RPMI8226 (cell line): ENCODE data around the gene GATD1.
A peak's percentile ranks its signal among the peaks of the same experiment; 100 is the strongest.

Experiments
- DNase-seq: peaks from one replicate; pipeline ENCODE4 v3.0.0-alpha.2; 2015

GATD1 gene

GRCh38 chr11:811446-812245 lies 34.4 kb upstream of the GATD1 start:
- DNase-seq, result no peak

GRCh38 chr11:810040-810567 lies 32.8 kb upstream of the GATD1 start:
- no peak for DNase-seq

DNA sequence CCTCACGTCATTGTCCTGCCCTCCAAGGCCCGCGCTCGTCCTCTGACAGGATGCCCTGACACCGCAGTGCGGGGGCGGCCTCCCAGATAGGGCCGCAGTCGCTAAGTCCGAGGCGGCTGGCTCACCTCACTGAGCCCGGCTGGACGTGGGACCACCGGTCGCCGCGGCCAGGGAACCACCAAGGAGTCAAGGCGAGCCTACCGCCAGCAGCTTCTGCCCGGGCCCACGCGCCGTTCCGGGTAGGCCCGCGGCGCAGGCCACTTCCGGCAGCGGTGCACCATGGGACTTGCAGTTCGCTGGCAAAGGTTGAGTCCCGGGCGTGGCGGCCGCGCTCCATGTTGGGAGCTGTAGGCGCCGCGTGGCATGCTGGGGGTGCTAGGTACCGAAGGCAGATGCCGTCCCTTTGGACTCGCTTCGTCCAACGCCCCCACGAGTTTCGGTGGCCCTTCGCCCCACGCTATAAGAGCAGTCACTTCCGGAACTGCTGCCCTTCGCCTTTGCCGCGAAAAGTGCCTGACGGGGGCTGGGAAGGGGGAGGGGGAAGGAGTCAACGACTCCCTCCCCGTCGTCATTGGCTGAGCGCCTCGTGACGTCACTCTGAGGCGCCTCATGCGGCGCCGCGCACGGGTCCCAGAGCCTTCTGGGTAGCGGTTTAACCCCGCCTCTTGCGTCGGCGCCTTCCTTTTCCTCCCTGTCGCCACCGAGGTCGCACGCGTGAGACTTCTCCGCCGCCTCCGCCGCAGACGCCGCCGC lies 32.2 kb upstream of the GATD1 start, which contains the start of gene RPLP2:
Gene RPLP2 (plus strand): TSS at position 681 of the 753 bp plus-strand sequence. CDS start 268 bp downstream, outside the sequence.
- peak; percentile 98 for DNase-seq

DNA sequence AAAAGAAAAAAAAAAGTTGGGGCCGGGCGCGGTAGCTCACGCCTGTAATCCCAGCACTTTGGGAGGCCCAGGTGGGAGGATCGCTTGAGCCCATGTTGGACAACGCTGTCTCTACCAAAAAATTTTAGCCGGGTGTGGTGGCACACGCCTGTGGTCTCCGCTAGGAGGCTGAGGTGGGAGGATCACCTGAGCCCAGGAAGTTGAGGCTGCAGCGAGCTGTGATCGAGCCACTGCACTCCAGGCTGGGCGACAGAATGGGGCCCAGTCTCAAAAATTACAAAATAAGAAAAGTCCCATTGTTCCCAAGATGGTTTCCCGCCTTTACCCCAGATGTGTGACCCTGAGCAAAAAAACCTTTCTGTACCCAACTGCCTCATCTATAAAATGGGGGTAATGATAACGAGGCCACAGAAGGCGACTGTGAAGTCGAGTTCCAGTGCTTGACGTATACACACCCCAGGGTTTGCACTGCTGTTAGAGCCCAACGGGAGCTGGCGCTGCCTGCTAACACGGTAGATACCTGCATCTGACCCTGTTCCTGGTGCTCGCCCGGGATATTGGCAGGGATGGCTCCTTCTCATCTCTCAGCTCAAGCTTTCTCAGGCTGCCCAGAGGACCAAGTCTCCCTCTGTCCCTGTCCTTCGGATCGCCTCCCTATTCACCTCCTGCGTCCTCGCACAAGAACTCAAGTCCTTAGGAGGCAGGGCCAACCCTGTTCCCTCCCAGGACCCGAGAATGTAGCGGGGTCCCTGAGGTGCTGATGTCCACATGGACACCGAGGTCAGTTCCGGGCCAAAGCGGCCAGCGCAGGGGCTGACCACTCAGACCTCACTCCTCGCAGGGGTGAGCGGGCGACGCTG lies 31.4 kb upstream of the GATD1 start:
- DNase-seq, result peak; percentile 45

- DNase-seq, result no peak
These were observed 27.3 kb upstream of the GATD1 start for GRCh38 chr11:804599-804964.

- DNase-seq, result no peak
These were observed 26.7 kb upstream of the GATD1 start for GRCh38 chr11:803770-804598.

DNA sequence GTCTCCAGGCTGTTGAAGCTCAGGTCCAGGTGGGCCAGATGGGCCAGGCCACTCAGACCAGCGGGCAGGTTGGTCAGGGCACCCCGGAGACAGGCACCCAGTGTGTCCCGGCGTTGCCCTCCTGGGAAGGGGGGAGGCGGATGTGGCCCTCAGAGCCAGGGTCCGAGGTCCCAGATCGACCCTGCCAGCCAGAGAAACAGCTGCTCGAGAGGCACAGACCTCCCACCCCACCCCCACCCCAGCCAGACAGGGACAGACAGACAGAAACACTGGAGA lies 26.1 kb upstream of the GATD1 start:
- no peak for DNase-seq

DNA sequence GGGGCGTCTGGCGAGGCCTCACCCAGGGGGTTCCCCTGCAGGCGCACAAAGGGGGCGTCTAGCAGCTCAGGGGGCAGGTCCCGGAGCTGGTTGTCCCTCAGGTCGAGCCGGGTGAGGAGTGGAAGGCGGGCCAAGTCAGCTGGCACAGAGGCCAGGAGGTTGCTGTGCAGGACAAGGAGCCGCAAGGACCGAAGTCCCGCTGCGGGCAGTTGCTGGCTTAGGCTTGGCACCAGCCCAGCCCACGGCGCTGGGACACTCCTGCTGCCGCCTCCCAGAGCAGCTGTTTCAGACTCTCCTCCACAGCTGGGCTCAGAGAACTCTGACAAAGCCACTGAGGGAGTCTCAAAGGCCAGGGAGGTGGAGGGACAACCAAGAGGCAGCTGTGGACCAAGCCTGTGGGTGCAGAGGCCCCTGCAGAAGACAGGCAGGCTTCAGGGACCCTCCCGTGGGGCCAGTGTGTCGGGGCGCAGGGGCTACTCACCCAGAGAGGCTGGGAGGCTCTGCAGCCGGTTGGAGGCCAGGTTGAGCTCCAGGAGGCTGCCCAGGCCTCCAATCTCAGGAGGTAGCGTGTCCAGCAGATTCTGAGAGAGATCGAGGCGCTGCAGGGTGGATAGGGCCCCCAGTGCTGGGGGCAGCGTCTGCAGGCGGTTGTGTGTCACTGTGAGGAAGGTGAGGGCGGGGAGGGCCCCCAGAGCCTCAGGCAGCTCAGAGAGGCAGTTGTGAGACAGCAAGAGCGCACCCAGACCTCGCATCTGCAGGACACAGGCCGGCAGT lies 25.6 kb upstream of the GATD1 start:
- DNase-seq, result no peak

DNA sequence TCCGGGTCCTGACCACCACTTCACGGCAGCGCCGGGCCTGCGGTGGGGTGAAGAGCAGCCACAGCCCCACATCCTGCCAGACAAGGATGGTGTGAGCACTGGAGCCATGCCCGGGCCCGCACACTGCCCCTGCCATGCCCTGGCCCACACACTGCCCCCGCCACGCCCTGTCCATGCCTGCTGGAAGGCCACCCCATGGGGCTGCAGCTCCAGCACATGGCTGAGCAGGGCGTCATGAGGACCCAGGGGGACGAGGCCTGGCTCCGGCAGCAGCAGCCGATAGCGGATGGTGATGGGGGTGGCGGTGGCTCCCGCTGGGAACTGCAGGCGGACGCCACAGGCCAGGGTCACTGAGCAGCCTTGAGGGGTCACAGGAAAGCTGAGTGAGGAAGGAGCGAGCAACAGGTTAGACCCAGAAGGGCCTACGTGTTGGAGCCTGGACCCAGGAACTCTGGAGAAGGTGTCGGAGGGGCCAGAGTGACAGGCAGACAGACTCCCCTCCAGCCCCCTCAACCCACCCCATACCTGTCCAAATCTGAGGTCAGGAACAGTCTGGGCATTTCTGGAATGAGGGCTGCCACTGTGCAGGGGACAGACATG lies 24.8 kb upstream of the GATD1 start:
- DNase-seq, result no peak

GRCh38 chr11:801097-801780 lies 24.0 kb upstream of the GATD1 start:
- no peak for DNase-seq

GRCh38 chr11:800473-800872 lies 23.2 kb upstream of the GATD1 start:
- DNase-seq, result no peak

- no peak for DNase-seq
These were observed 22.5 kb upstream of the GATD1 start for GRCh38 chr11:799641-800316.

GRCh38 chr11:798093-798713 lies 20.9 kb upstream of the GATD1 start, which contains the start of gene SLC25A22:
Gene SLC25A22, minus strand, starts transcription at chr11:798281. Its CDS starts 3,275 bp downstream, at chr11:795006.
- peak; percentile 87 for DNase-seq

DNA sequence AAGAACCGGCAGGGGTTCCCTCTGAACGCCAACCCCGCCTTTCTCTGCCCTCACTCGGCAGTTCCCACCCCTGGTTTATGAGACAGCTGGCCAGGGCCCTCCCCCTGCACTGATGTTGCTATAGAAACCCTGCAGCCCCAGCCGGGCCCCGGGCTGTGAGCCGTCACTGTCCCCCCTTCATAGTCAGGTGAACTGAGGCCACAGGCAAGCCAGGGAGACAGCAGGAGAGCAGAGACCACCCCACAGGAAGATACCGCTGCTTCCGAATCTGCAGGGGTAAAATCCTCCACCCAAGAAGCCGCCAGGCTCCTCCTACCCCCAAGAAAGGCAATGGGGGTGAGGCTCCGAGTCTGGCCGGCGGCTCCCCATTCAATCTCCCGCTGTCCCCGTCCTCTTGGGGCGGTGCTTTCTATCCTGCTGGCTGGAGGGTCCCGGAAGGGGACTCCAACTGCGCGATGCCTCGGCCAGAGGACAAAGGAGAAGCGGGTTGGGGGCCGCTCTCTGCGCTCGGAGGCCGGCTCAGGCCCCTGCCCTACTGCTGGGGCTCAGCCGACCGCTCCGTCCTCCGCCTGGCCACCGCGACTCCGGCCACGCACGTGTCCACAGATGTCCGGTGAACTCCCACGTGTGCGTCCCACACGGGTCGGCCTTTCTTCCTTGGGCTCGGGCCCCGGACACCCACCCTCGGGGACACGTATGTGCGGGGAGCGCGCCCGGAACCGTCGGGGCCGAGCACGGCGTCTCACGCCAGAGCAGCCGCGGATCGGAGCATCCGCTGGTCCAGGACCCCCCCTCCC lies 20.2 kb upstream of the GATD1 start:
- peak; percentile 79 for DNase-seq

DNA sequence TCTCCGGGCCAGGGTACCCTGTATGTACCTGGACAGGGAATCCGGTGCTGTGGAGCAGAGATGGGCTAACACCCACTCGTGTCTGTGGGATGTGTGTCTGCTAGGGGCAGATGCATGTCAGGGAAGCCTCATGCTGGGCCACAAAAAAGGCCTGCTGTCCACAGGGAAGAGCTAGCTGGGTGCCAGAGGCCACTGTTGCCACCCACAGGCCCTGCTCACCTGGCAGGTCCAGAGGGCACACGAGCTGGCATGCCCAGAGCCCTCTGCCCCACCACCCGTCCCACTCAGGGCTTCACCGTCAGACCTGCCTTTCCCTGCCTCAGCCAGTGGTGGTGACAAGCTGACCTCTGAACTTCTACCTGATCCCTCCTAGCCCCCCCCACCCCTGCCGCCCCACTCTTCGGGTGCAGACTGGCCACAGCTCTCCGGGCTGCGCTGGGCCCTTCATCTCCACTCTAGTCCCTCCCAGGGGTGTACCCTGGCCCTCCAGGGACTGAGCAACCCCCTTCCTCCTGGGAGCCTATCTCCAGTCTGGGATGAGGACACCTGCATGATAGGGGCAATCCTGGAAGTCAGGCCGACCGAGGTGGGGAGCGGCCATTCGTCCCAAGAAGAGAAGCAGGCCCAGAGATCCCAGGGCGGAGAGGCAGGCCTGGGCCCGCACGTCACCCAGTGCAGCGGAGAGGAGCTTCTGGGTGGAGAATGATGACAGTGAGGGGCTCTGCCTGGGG lies 19.4 kb upstream of the GATD1 start:
- peak; percentile 46 for DNase-seq

DNA sequence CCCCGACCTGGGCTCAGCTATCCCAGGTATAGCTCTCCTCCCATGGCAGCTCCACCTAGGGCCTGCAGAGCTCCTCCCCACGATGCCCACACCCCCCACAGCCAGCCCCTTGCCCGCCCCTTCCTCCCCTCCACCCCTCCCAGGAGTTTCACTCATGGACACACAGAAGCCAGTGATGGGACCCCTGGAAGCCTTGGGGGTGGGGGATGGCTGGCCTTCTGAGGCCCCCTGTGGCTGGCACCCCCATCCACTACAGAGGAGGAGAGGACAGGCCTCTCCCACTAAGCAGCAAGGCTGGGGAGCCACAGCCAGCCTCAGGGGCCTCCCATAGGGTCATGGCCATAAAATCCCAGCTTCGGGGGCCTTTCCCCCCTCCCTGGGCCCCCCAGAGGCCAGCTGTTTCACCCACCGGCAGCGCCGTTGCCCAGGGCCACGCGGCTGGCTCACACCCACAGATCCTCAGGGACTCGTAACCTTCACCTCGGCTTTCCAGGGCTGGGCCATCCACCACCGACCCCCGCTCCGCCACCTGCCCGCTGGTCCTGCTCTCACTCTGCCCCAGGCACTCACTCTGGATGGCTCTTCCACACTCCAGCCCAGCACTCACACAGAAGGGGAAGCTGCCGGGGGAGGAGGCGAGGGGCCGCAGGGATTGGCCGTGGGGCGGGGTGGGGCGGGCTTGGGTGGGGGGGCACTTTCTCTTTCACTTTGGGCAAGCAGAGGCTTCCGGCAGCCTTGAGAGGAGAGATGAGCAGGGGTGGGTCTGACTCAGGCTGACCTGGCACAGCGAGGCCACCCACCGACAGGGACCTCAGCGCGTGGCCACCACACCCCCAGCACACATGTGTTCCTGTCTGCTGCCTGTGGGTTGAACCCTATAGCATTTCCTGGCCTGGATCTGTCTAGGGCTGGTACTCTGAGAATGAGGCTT lies 18.6 kb upstream of the GATD1 start:
- peak; percentile 87 for DNase-seq
